GM21423 (cell line): ENCODE data around the gene SBK1.

Source experiments
- ATAC-seq: cut with Tn5 transposase; IDR thresholded peaks from one replicate; pipeline ENCODE4 v1.9.1; 2021; ENCODE audit warnings: mild to moderate bottlenecking, moderate library complexity; ENCODE audit not compliant: unreplicated experiment

The SBK1 gene

GRCh38 chr16:28280881-28281836, 11.2 kb upstream of the SBK1 start:
- ATAC-seq = no peak

GRCh38 chr16:28282045-28282444, 10.3 kb upstream of the SBK1 start:
- no peak for ATAC-seq

- no peak for ATAC-seq
Observed at GRCh38 chr16:28283173-28283572, 9.2 kb upstream of the SBK1 start.

- no peak for ATAC-seq
Observed at GRCh38 chr16:28283798-28284577, 8.3 kb upstream of the SBK1 start.

- ATAC-seq = no peak
Observed at GRCh38 chr16:28285649-28286048, 6.7 kb upstream of the SBK1 start.

GRCh38 chr16:28288114-28288513, 4.2 kb upstream of the SBK1 start:
- no peak for ATAC-seq

- ATAC-seq = no peak
Observed at GRCh38 chr16:28289048-28289447, 3.3 kb upstream of the SBK1 start.

GRCh38 chr16:28289939-28290858, 2.1 kb upstream of the SBK1 start:
- ATAC-seq = no peak

GRCh38 chr16:28290859-28291254, 1.5 kb upstream of the SBK1 start:
- no peak for ATAC-seq

GRCh38 chr16:28292731-28293600, 641 bp downstream of the SBK1 start:
- peak; percentile 8 for ATAC-seq

GRCh38 chr16:28293601-28293960, 1.3 kb downstream of the SBK1 start:
- ATAC-seq = no peak

GRCh38 chr16:28294201-28294600, 1.9 kb downstream of the SBK1 start:
- ATAC-seq = no peak

- ATAC-seq = no peak
Observed at GRCh38 chr16:28295276-28295675, 3.0 kb downstream of the SBK1 start.

GRCh38 chr16:28297308-28297707, 5.0 kb downstream of the SBK1 start:
- no peak for ATAC-seq

GRCh38 chr16:28297784-28298510, 5.6 kb downstream of the SBK1 start:
- no peak for ATAC-seq

- ATAC-seq = no peak
Observed at GRCh38 chr16:28298511-28298878, 6.2 kb downstream of the SBK1 start.

GRCh38 chr16:28300327-28300726, 8.0 kb downstream of the SBK1 start:
- no peak for ATAC-seq

GRCh38 chr16:28301154-28301553, 8.8 kb downstream of the SBK1 start:
- ATAC-seq = no peak

- no peak for ATAC-seq
Observed at GRCh38 chr16:28301620-28302019, 9.3 kb downstream of the SBK1 start.
